GM23338 (cell line): ENCODE results near the gene P2RX7. TPM values are rescaled to one million over a fixed set of nuclear protein-coding genes. Genes with fewer than 3 reads are reported as not detected.

Experiments
- ATAC-seq: fragments of 200-7000 bp; cut with Tn5 transposase; 3 replicates; pipeline ENCODE4 v1.9.1; 2020
- DNase-seq: peaks from one replicate; pipeline ENCODE4 v3.0.0-alpha.2; 2015; ENCODE audit warnings: low spot score
- H2AFZ ChIP-seq: fragments of 200-600 bp; sonication (generic); 2 replicates; pipeline ENCODE4 v1.8.0; 2016; ENCODE audit warnings: antibody characterized with exemption, mild to moderate bottlenecking, moderate library complexity
- H3F3A ChIP-seq: fragments of 200-600 bp; sonication (generic); replicated peaks from 2 replicates; pipeline ENCODE4 v1.8.0; 2017; ENCODE audit warnings: antibody characterized with exemption, mixed run types, low read depth
- H3K27ac ChIP-seq: fragments of 200-600 bp; sonication (generic); 2 replicates; pipeline ENCODE4 v1.6.1; 2016; ENCODE audit warnings: low read depth
- H3K27me3 ChIP-seq: fragments of 200-600 bp; sonication (generic); 2 replicates; pipeline ENCODE4 v1.8.0; 2016; ENCODE audit warnings: mild to moderate bottlenecking, mixed run types, moderate library complexity; ENCODE audit not compliant: insufficient read depth
- H3K36me3 ChIP-seq: fragments of 200-600 bp; sonication (generic); 2 replicates; pipeline ENCODE4 v1.8.0; 2016; ENCODE audit warnings: mild to moderate bottlenecking; ENCODE audit not compliant: insufficient read depth
- H3K4me1 ChIP-seq: fragments of 200-600 bp; sonication (generic); 2 replicates; pipeline ENCODE4 v1.8.0; 2016; ENCODE audit warnings: mild to moderate bottlenecking, moderate library complexity; ENCODE audit not compliant: insufficient read depth
- H3K4me2 ChIP-seq: fragments of 200-600 bp; sonication (generic); 2 replicates; pipeline ENCODE4 v1.7.1; 2017; ENCODE audit warnings: mixed run types
- H3K4me3 ChIP-seq: fragments of 200-600 bp; sonication (generic); 2 replicates; pipeline ENCODE4 v1.6.1; 2016; ENCODE audit warnings: mixed run types
- H3K79me2 ChIP-seq: fragments of 200-600 bp; sonication (generic); replicated peaks from 2 replicates; pipeline ENCODE4 v1.8.0; 2017; ENCODE audit warnings: mild to moderate bottlenecking; ENCODE audit not compliant: insufficient read depth
- H3K9me2 ChIP-seq: fragments of 200-600 bp; sonication (generic); 2 replicates; pipeline ENCODE4 v1.8.0; 2017; ENCODE audit not compliant: insufficient read depth
- H4K20me1 ChIP-seq: fragments of 200-600 bp; sonication (generic); replicated peaks from 2 replicates; pipeline ENCODE4 v1.8.0; 2017; ENCODE audit warnings: mild to moderate bottlenecking; ENCODE audit not compliant: insufficient read depth
- H3K27ac Mint-ChIP-seq: 2 replicates; pipeline ENCODE4 v1.8.0; 2020; ENCODE audit warnings: inconsistent platforms, mild to moderate bottlenecking, moderate library complexity, mixed read lengths
- H3K27me3 Mint-ChIP-seq: 3 replicates; pipeline ENCODE4 v1.8.0; 2022; ENCODE audit warnings: low read depth, mild to moderate bottlenecking, moderate library complexity, mixed read lengths, inconsistent platforms; ENCODE audit not compliant: insufficient read depth, poor library complexity
- H3K36me3 Mint-ChIP-seq: 3 replicates; pipeline ENCODE4 v1.8.0; 2021; ENCODE audit warnings: low read depth, mild to moderate bottlenecking, inconsistent platforms, moderate library complexity, mixed read lengths
- H3K4me1 Mint-ChIP-seq: 3 replicates; pipeline ENCODE4 v1.8.0; 2020; ENCODE audit warnings: mild to moderate bottlenecking, inconsistent platforms, mixed read lengths
- H3K4me3 Mint-ChIP-seq: 3 replicates; pipeline ENCODE4 v1.8.0; 2021; ENCODE audit warnings: moderate library complexity, mild to moderate bottlenecking, inconsistent platforms, mixed read lengths
- H3K9me3 Mint-ChIP-seq: 3 replicates; pipeline ENCODE4 v1.8.0; 2020; ENCODE audit warnings: moderate library complexity, mild to moderate bottlenecking, inconsistent platforms, mixed read lengths
- CREB1 ChIP-seq: fragments of 250-450 bp; sonication (Bioruptor Pico); IDR thresholded peaks from 2 replicates; pipeline ENCODE4 v1.5.0; 2020; ENCODE audit warnings: low read depth, mild to moderate bottlenecking, moderate library complexity
- CTCF ChIP-seq, 2 experiments: fragments of 200-600 bp in 1 of 2; sonication (generic) in 1 of 2; conservative IDR thresholded peaks; 2 replicates each; pipeline versions ENCODE4 v1.5.1 to v1.6.1; 2016 to 2017; ENCODE audit warnings: antibody characterized with exemption in 2 of 2, low read depth in 2 of 2, mild to moderate bottlenecking in 2 of 2, moderate library complexity in 1 of 2
- EZH2phosphoT487 ChIP-seq: fragments of 200-600 bp; sonication (generic); IDR thresholded peaks from one replicate; pipeline ENCODE4 v1.8.1; 2018; ENCODE audit warnings: antibody characterized with exemption; ENCODE audit not compliant: unreplicated experiment
- REST ChIP-seq: IDR thresholded peaks from one replicate; pipeline ENCODE4 v1.6.1; 2018; ENCODE audit warnings: antibody characterized with exemption; ENCODE audit not compliant: unreplicated experiment
- ZNF114 ChIP-seq: fragments of 250-450 bp; sonication (Bioruptor Pico); IDR thresholded peaks from 2 replicates; pipeline ENCODE4 v1.5.0; 2020; ENCODE audit warnings: mild to moderate bottlenecking, moderate library complexity
- ZNF331 ChIP-seq: fragments of 250-450 bp; sonication (Bioruptor Pico); IDR thresholded peaks from 2 replicates; pipeline ENCODE4 v1.5.0; 2020; ENCODE audit warnings: low read depth, mild to moderate bottlenecking, moderate library complexity
- ZNF462 ChIP-seq: fragments of 250-450 bp; sonication (Bioruptor Pico); IDR thresholded peaks from 2 replicates; pipeline ENCODE4 v1.5.0; 2020; ENCODE audit warnings: mild to moderate bottlenecking, moderate library complexity
- polyA plus RNA-seq: library from polyadenylated mRNA; unstranded; fragments of >200 nt; fragmentation: Nextera tagmentation; extraction: Ambion mirVana; gene quantifications from 2 replicates; pipeline ENCODE4 v1.2.1, GENCODE V29; 2016
- total RNA-seq: library from RNA; depleted of rRNA; stranded (reverse); fragments of >200 nt; shearing (Covaris generic); gene quantifications from 2 replicates; pipeline ENCODE4 v1.2.3, GENCODE V29; 2014

The P2RX7 gene
- total and polyA plus RNA-seq, 2 experiments from 2014 or later = 0.24 to 0.48 TPM

DNA sequence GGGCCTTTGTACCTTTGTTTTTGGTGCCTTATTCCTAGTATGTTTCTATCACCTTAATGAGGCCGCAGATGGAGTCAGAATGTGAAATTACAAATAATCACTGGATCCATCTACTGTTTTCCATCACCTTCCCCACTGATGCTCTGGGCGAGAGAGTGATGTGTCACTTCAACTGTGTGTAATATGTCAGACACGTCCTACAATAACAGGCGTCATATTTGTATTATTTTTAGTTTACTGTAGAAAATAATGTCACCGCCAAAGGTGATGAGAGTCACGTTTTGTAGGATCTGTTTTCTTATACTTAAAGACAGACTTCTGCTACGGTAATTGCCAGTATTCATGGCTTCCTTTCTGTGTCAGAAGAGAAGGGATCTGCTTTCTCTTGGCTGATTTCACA lies 54.8 kb downstream of the P2RX7 start (continued):
- no peak for TF ChIP-seq ZNF462
- TF ChIP-seq CREB1 (CRISPR knock-in tag) = no peak
- TF ChIP-seq ZNF331 (CRISPR knock-in tag) = no peak
- TF ChIP-seq EZH2phosphoT487 = no peak
- TF ChIP-seq REST = no peak

- no peak overlapping the region for H3K27ac ChIP-seq
- no peak overlapping the region for H3K4me3 ChIP-seq
- H3K4me2 ChIP-seq = no peak overlapping the region
- ATAC-seq = no peak
- no peaks in the 10 kb centered on the region for H4K20me1 ChIP-seq
- no peaks in the 10 kb centered on the region for H3K9me2 ChIP-seq
- H3K4me1 Mint-ChIP-seq = no peaks in the 10 kb centered on the region
- no peaks in the 10 kb centered on the region; the same call in 2 of the 3 replicates for H3K36me3 Mint-ChIP-seq
- no peaks in the 10 kb centered on the region for H3K36me3 ChIP-seq
- H3K9me3 Mint-ChIP-seq = no peaks in the 10 kb centered on the region
- H3K79me2 ChIP-seq = no peaks in the 10 kb centered on the region
- H2AFZ ChIP-seq = no peak overlapping the region
- H3K27ac Mint-ChIP-seq = no peak overlapping the region
- no peaks in the 10 kb centered on the region for H3K27me3 ChIP-seq
- H3F3A ChIP-seq = no peaks in the 10 kb centered on the region
- DNase-seq = no peak
- H3K4me1 ChIP-seq = no peaks in the 10 kb centered on the region
- peaks cover 5% of the 10 kb centered on the region for H3K27me3 Mint-ChIP-seq
- no peak overlapping the region for H3K4me3 Mint-ChIP-seq
- TF ChIP-seq CTCF (conservative IDR thresholded peaks at IDR 0.05; ENCODE audit: low read depth in 2 of 2) (no peak), ZNF114 (CRISPR knock-in tag) (no peak)
These were observed 55.6 kb downstream of the P2RX7 start for GRCh38 chr12:121188227-121188626.
